GM19023 (cell line): ENCODE measurements around the gene FXR2.

ENCODE experiments used
- ATAC-seq: cut with Tn5 transposase; IDR thresholded peaks from one replicate; pipeline ENCODE4 v1.9.1; 2021; ENCODE audit warnings: mild to moderate bottlenecking, moderate library complexity; ENCODE audit not compliant: unreplicated experiment

The FXR2 gene

DNA sequence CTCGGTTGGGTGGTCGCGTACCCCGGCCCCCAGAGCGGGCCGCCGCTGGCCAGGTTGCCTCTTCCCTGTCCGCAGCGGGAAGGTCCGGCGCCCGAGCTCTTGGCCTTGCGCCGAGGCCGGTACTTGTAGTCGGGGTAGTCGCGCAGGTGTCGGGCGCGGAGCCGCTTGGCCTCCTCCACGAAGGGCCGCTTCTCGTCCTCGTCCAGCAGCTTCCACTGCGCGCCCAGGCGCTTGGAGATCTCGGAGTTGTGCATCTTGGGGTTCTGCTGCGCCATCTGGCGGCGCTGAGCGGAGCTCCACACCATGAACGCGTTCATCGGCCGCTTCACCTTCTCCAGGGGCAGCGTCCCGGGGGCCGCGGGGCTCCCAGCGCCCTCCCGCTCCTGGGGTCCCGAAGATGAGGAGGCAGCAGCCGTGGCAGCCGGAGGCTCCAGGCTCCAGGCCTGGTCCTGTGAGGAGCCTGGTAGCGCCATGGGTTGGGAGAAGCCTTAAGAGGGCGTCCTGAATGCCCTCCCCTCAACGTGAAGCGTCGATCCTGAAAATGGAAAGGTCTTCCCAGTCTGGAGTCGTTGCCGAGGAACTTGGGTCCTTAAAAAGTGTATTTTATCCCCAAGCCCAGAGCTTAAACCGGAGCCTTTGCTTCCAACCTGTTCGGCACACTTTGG lies 25.4 kb downstream of the FXR2 start:
- ATAC-seq: peak; percentile 50

DNA sequence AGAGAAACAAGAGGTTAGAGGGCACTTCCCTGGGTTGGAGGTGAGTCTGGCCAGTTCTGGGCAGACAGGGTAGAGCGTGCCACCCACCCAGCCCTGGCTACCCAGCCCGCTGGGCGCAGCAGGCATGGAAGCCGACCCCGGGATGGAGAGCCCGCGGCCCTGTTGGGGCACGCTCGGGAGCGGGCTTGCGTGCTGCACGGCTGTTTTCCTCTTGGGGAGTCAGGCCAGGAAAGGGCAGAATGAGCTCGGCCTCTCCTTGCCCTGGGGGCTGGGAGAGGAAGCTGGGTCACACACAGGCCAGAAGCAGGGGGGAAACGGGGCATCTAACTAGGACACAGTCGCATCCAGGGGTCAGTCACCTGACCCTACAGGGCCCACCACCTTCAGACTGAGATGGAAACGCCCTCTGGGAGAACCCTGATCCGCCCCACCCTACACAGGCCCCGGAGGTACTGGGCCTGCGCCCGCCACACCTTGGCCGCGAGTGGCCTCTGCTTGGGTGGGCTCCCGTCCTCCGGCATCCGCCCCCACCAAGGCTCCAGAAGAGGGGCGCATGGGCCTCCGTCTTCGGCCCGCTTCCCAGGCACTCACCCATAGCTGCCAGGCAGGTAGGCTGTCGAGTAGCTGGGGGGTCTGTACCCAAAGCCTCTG lies 26.0 kb downstream of the FXR2 start:
- no peak for ATAC-seq

DNA sequence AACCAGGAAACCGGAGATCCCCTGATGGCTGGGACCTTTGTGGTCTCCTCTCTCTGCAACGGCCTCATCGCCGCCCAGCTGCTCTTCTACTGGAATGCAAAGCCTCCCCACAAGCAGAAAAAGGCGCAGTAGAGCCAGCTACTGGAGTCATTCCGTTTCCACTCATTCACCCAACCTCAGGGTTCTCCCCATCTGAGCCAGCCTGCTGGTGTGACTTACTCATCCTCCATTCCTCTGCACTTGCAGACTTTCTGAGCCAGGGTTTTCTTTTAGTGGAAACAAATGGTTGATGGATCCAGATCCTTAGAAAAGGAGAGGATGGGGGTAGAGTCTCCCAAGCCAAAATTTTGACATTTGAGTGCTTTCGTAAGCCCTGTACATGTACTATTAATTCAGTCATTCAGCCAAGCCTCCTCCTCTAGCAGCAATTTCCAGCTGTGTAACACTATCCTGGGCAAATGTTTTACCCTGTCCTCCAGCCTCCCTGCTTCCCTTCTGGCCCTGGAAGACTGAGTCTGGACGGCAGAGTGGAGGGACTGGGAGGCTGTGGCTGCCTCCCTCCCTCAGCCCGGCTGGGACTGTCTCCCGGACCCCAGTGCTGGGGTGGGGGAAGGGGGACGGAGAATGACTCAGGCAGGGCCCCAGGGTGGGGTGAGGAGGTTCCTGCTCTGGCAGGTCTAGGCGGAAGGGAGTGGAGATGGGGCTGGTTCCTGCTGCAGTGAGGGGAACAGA lies 27.1 kb downstream of the FXR2 start:
- no peak for ATAC-seq

DNA sequence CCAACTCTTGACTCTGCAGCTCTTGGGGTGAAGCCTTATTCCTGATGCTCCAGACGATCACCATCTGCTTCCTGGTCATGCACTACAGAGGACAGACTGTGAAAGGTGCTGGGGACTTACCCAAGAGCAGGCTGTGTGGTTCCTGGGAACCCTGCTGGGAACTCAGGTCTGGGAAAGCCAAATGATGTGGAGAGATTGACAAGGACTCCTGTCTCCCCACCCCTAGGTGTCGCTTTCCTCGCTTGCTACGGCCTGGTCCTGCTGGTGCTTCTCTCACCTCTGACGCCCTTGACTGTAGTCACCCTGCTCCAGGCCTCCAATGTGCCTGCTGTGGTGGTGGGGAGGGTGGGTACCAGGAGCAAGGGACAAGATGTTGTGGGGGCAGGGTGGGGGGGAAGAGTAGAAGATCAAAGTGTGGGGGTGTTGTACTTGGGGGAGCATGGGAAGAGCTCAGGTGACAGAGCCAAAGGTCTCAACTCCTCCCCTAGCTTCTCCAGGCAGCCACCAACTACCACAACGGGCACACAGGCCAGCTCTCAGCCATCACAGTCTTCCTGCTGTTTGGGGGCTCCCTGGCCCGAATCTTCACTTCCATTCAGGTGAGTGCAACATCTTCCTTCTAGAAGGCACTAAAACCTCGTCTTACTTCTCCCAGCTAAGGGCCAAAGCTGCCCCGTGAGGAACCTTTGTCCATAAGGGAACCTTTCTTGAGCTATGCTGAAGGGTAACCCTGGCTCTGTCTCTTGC lies 27.9 kb downstream of the FXR2 start:
- no peak for ATAC-seq

DNA sequence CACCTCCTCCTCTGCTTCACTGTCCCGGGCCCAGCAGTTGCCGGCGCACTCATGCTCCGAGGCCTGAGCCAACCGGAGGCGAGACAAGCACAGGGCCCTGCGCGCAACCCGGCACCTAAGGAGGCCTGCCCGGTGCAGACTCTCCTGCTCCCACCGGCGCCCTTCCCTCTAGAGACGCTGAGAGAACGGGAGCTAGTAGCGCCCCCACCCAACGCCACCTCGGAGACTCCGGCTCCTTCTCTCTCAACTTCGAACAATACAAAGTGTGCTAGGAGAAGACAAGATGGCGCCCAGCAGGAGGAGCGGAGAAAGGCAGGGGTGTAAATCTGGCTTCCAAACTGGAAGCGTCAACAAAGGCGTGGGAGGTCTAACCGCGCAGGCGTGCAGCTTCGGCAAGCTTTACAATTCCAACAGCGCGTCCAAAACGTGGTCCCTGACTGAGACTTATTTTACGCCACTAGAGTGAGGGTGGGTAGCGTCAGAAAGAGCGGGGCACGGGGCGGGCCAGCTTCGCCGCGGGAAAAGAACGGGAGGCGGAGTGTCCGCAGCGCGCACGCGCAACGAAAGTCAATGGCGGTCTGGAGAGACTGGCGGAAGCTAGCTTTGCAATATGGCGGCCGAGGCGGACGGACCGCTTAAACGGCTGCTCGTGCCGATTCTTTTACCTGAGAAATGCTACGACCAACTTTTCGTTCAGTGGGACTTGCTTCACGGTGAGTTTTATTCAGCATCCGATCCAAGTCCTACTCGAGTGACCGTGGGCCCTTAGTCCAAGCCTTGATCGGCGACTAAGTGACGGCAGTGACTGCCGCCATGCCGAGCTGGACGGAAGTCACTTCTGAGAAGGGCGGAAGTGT lies 31.2 kb downstream of the FXR2 start, which contains the start of gene MPDU1:
MPDU1 (plus strand) TSS at position 600 of the 857 bp plus-strand sequence; CDS start at position 611, 11 bp downstream.
- peak; percentile 78 for ATAC-seq

DNA sequence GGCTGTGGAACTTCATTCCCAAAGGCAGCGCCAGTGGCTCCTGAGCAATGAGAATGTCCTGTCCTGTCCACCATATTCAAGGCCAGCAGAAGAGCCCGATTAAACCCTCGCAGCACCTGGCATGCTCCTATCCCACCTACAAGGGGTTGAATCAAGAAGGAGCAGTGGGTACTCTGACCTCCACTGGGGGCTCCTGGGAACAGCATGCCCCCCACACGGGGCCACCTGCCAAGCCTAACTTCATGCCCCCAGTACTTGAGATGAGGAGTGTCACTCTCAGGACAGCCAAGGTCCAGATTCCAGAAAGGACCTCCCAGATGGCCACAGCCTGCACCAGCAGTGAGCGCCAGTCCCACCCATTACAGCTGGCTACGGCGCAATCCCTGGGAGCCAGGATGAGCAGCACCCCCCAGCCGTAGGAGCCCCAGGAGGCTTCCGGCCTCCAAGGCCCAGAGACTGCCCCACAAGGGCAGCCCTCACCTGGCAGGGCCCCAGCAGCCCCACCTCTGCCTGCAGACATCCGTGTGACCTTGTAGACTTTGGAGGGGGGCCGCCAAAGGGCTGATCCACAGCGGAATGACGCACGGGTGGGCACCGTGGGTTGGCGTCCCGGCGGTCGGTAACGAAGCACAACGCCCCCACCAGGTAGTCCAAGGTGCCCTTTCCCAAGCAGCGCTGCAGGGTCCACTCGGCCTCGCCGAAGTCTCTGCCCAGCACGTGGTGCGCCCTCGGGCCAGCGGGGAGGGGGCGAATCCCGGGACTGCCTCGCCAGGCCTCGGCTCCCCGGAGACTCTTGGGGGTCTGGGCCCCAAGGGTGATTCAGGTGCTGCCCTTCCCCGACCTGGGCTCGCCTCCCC lies 32.1 kb downstream of the FXR2 start:
- ATAC-seq: no peak

DNA sequence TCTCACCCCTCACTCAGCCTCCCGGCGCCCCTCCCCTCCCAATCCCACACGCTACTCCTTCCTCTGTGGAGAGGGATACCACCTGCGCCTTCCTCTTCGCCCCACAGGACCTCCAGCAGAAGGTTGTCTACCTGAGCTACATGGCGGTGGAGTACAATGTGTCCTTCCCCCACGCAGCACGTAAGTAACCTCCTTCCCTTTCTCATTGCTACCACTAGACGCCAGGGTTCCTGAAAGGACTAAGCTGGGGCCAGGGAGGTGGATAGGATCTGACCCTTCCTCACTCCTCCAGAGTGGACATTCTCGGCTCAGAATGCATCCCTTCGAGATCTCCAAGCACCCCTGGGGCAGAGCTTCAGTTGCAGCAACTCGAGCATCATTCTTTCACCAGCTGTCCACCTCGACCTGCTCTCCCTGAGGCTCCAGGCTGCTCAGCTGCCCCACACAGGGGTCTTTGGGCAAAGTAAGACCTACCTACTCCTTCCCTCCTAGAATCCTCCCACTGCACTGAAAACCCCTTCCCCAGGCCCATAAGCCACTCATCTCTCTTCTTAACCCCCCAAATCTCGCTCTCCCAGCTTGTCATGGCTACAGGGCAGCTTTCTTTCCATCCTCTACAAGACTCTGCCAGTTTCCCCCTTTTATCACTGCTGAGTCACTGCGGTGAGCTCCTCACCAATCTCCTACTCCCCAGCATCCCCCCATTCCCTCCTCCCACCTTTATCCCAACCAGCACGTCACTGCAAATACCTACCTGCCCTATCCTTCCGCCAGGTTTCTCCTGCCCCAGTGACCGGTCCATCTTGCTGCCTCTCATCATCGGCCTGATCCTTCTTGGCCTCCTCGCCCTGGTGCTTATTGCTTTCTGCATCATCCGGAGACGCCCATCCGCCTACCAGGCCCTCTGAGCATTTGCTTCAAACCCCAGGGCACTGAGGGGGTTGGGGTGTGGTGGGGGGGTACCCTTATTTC lies 33.8 kb downstream of the FXR2 start:
- ATAC-seq: no peak

DNA sequence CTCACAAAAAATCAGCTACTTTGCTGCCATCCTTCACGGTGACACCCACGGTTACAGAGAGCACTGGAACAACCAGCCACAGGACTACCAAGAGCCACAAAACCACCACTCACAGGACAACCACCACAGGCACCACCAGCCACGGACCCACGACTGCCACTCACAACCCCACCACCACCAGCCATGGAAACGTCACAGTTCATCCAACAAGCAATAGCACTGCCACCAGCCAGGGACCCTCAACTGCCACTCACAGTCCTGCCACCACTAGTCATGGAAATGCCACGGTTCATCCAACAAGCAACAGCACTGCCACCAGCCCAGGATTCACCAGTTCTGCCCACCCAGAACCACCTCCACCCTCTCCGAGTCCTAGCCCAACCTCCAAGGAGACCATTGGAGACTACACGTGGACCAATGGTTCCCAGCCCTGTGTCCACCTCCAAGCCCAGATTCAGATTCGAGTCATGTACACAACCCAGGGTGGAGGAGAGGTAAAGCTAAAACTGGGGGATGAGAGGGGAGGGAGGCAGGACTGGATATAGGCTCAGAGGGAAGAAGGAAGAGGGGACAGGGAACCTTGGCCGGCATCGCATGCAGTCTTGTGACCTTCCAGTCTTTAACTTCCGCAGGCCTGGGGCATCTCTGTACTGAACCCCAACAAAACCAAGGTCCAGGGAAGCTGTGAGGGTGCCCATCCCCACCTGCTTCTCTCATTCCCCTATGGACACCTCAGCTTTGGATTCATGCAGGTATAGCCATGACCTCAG lies 34.7 kb downstream of the FXR2 start:
- ATAC-seq: no peak

DNA sequence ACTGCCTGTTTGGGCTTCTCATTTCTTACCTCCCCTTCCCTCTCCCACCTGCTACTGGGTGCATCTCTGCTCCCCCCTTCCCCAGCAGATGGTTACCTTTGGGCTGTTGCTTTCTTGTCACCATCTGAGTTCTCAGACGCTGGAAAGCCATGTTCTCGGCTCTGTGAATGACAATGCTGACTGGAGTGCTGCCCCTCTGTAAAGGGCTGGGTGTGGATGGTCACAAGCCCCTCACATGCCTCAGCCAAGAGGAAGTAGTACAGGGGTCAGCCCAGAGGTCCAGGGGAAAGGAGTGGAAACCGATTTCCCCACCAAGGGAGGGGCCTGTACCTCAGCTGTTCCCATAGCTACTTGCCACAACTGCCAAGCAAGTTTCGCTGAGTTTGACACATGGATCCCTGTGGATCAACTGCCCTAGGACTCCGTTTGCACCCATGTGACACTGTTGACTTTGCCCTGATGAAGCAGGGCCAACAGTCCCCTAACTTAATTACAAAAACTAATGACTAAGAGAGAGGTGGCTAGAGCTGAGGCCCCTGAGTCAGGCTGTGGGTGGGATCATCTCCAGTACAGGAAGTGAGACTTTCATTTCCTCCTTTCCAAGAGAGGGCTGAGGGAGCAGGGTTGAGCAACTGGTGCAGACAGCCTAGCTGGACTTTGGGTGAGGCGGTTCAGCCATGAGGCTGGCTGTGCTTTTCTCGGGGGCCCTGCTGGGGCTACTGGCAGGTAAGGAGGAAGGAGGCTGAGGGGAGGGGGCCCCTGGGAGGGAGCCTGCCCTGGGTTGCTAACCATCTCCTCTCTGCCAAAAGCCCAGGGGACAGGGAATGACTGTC lies 35.5 kb downstream of the FXR2 start, which contains the start of gene CD68:
CD68 (plus strand) TSS at position 638 of the 833 bp plus-strand sequence; CDS start at position 678, 40 bp downstream.
- ATAC-seq: peak; percentile 35

DNA sequence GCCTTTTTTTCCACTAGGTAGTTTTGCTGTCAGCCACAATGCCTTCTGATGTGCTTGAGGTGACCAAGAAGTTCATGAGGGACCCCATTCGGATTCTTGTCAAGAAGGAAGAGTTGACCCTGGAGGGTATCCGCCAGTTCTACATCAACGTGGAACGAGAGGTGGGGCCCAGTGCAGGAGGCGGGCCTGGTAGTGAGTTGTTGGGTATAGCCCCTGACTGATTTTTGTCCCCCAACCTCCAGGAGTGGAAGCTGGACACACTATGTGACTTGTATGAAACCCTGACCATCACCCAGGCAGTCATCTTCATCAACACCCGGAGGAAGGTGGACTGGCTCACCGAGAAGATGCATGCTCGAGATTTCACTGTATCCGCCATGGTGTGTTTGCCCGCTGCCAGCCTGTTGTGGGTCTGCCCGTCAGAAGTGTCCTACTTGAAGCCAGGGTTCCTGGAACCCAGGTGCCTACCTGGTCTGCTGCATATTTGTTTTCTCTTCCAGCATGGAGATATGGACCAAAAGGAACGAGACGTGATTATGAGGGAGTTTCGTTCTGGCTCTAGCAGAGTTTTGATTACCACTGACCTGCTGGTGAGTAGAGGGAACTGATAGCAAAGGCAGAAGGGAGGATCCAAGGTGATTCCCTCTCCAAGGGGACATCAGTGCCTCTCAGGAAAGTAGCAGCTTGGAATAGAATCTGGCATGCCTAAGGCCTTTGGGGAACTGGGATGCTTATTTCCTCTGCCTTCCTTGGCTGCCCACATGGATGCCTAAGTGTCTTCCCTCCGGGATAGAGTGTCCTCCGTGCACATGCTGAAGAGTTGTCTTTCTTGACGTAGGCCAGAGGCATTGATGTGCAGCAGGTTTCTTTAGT lies 37.1 kb downstream of the FXR2 start:
- no peak for ATAC-seq

DNA sequence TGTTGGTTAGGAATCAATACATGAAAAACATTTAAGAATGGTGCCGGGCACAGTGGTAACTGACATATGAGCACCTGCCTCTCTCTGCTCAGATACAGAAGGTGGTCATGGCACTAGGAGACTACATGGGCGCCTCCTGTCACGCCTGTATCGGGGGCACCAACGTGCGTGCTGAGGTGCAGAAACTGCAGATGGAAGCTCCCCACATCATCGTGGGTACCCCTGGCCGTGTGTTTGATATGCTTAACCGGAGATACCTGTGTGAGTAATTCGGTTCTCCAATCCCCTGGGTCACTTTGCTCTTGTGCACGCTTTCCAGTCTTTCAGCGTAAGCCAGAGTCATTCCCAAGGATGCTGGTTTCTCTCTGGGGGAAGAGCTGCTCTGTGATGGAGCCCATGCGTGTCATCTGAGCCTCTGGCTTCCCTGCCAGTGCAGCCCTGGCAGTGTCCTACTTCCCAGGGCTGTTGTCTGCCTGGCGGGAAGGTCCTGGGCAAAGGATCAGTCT lies 38.2 kb downstream of the FXR2 start:
- ATAC-seq: no peak

DNA sequence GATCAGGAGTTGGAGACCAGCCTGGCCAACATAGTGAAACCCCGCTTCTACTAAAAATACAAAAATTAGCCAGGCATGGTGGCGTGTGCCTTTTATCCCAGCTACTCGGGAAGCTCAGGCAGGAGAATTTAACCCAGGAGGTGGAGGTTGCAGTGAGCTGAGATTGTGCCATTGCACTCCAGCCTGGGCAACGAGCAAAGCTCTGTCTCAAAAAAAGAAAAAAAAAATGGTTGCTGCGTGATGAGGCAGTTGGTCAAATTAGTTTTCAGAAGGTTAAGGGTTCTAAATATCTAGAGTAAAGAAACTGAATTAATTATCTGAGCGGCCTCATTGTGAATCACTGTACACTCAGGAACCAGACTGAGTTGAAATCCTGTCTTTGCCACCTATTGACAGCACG lies 38.7 kb downstream of the FXR2 start:
- ATAC-seq: no peak

DNA sequence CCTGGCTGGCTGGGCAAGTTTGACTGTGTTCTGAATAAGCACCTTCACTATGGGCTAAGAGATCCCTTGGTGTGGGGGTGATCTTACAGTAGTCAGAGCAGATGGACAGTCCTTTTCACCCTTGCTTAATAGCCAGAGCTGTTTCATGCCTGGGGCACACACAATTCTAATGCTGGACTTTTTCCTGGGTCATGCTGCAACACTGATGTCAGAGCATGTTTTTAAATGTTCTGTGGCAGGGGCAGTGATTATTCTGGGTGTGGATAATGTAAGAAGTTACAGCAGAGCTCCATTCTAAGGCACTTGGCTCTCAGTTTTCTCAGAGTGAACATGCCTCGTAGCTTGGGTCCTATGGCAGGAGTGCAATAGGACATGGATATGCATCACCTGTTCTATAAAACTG lies 39.2 kb downstream of the FXR2 start:
- ATAC-seq: no peak

DNA sequence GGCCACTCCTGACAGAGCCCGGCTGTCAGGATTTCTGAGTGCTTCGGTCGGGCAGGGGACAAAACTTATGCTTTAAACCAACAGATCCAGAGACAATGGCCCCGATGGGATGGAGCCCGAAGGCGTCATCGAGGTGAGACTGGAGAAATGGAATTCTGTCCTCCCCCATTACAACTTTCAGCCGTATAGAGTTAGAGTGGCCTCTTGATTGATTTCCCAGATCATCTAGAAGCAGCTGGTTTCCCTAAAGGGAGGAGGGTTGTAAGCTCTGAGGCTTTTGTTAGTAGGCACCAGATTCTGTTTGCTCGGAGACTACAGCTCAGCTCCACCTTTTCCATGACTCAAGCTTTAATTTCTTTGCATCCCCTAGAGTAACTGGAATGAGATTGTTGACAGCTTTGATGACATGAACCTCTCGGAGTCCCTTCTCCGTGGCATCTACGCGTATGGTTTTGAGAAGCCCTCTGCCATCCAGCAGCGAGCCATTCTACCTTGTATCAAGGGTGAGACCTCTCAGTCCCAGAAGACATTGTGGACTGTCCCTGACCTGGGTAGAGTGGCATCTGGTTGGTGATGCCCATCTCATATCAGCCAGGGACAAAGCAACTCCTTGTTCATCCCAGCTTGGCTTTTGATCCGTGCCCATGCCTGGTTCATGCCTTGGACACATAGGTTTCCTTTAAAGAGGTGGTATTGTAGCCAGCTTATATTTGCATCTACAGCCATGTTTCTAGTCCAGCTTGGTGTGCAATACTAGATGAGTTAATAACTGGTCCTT lies 40.3 kb downstream of the FXR2 start:
- ATAC-seq: no peak
